Activated B cell treated with CpG ODN at 0.5 μM for 24 hours (primary cell): Measurements from ENCODE around the gene CELF4. TPM values are rescaled to one million over a fixed set of nuclear protein-coding genes. Genes with fewer than 3 reads are reported as not detected.

ENCODE experiments used
- ATAC-seq: fragments of 200-7000 bp; cut with Tn5 transposase; one replicate; pipeline ENCODE4 v1.10.0; 2021; ENCODE audit warnings: low read depth, mild to moderate bottlenecking, moderate library complexity
- CTCF ChIA-PET: fragments of 350-600 bp; sonication (Branson Sonifier 250); formaldehyde crosslinking; loops from one replicate; lab custom pipeline; 2021; ENCODE audit warnings: antibody characterized with exemption; lab: Charles Lee
- POLR2A ChIA-PET: fragments of 350-600 bp; sonication (Branson Sonifier 250); formaldehyde crosslinking; loops from one replicate; lab custom pipeline; 2021; ENCODE audit warnings: antibody characterized with exemption; lab: Charles Lee
- DNase-seq: peaks from one replicate; pipeline ENCODE4 v3.0.0; 2022
- H3K27ac Mint-ChIP-seq: one replicate; pipeline ENCODE4 v1.8.0; 2020; ENCODE audit warnings: mixed read lengths
- H3K27me3 Mint-ChIP-seq: one replicate; pipeline ENCODE4 v1.8.0; 2021; ENCODE audit warnings: mixed read lengths
- H3K36me3 Mint-ChIP-seq: one replicate; pipeline ENCODE4 v1.8.0; 2021; ENCODE audit warnings: low read depth, mixed read lengths
- H3K4me1 Mint-ChIP-seq: one replicate; pipeline ENCODE4 v1.8.0; 2021; ENCODE audit warnings: mixed read lengths
- H3K4me3 Mint-ChIP-seq: one replicate; pipeline ENCODE4 v1.8.0; 2020; ENCODE audit warnings: mild to moderate bottlenecking, mixed read lengths
- H3K9me3 Mint-ChIP-seq: one replicate; pipeline ENCODE4 v1.8.0; 2020; ENCODE audit warnings: mixed read lengths
- CTCF ChIP-seq: fragments of 200-600 bp; IDR thresholded peaks from one replicate; pipeline ENCODE4 v1.8.0; 2022; ENCODE audit warnings: antibody characterized with exemption, mild to moderate bottlenecking
- intact Hi-C: fragments of 100-400 bp; cut with micrococcal nuclease; formaldehyde crosslinking; loops from one replicate; pipeline ENCODE4 v1.15.1; 2024
- total RNA-seq: library from RNA; stranded (reverse); gene quantifications from 2 replicates; pipeline ENCODE4 v1.2.3, GENCODE V29; 2022

The CELF4 gene
- total RNA-seq, 1 donor from 2014 or later = not detected

DNA sequence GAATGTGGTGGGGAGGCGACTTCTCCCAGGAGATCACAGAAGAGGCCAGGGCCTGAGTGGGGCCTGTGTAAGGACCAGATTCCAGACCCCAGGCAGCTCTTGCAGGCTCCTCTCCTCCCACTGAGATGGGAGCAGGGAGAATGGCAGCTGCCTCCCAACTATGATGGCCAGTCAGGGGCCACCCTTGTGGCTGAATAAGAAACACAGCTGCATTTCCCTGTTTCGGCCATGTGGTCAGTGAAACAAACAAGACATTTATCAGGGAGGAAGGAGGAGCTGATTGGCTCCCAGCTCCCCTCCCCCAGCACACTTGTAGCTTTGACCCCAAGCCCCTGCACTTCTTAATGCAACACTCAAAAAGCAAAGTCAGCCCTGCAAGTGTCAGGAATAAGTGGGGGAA lies 143.5 kb downstream of the CELF4 start:
- Mint-ChIP-seq H3K27me3 (no peaks in the 10 kb centered on the region), H3K9me3 (no peaks in the 10 kb centered on the region), H3K4me3 (no peak overlapping the region), H3K36me3 (no peaks in the 10 kb centered on the region), H3K4me1 (no peaks in the 10 kb centered on the region), H3K27ac (no peak overlapping the region)
- intact Hi-C loops = no loop called here
- TF ChIP-seq CTCF = no peak
- CTCF ChIA-PET = no interaction called here
- DNase-seq (no peak), ATAC-seq (no peak)
- POLR2A ChIA-PET = no interaction called here

- intact Hi-C loops = no loop called here
- Mint-ChIP-seq H3K4me3 (no peak overlapping the region), H3K9me3 (no peaks in the 10 kb centered on the region), H3K36me3 (no peaks in the 10 kb centered on the region), H3K27me3 (no peaks in the 10 kb centered on the region), H3K27ac (no peak overlapping the region), H3K4me1 (no peaks in the 10 kb centered on the region)
- ChIA-PET POLR2A (no interaction called here), CTCF (no interaction called here)
- no peak for DNase-seq
- ATAC-seq = no peak
- TF ChIP-seq CTCF = no peak
These were observed 144.1 kb downstream of the CELF4 start for GRCh38 chr18:37421341-37422077.

GRCh38 chr18:37420315-37420880 lies 145.2 kb downstream of the CELF4 start:
- no peak for ATAC-seq
- Mint-ChIP-seq H3K9me3 (no peaks in the 10 kb centered on the region), H3K27me3 (no peaks in the 10 kb centered on the region), H3K27ac (no peak overlapping the region), H3K36me3 (no peaks in the 10 kb centered on the region), H3K4me3 (no peak overlapping the region), H3K4me1 (no peaks in the 10 kb centered on the region)
- ChIA-PET POLR2A (no interaction called here), CTCF (no interaction called here)
- no peak for TF ChIP-seq CTCF
- DNase-seq = no peak
- intact Hi-C loops = no loop called here

- H3K4me3 Mint-ChIP-seq = no peak overlapping the region
- H3K27ac Mint-ChIP-seq = no peak overlapping the region
- no peak for TF ChIP-seq CTCF
- no peaks in the 10 kb centered on the region for H3K9me3 Mint-ChIP-seq
- H3K4me1 Mint-ChIP-seq = no peaks in the 10 kb centered on the region
- ChIA-PET CTCF (no interaction called here), POLR2A (no interaction called here)
- ATAC-seq (no peak), DNase-seq (no peak)
- H3K27me3 Mint-ChIP-seq = no peaks in the 10 kb centered on the region
- intact Hi-C loops = no loop called here
- H3K36me3 Mint-ChIP-seq = no peaks in the 10 kb centered on the region
These were observed 145.7 kb downstream of the CELF4 start for GRCh38 chr18:37419866-37420265.

GRCh38 chr18:37419315-37419714 lies 146.3 kb downstream of the CELF4 start:
- ATAC-seq (no peak), DNase-seq (no peak)
- Mint-ChIP-seq H3K9me3 (no peaks in the 10 kb centered on the region), H3K4me1 (no peaks in the 10 kb centered on the region), H3K36me3 (no peaks in the 10 kb centered on the region), H3K4me3 (no peak overlapping the region), H3K27ac (no peak overlapping the region), H3K27me3 (no peaks in the 10 kb centered on the region)
- POLR2A ChIA-PET = no interaction called here
- intact Hi-C loops = no loop called here
- TF ChIP-seq CTCF = no peak
- CTCF ChIA-PET = no interaction called here
